Epithelial cell of esophagus (primary cell): ENCODE measurements around the gene APP.

ENCODE experiments used
- DNase-seq: peaks from one replicate; pipeline ENCODE4 v3.0.0; 2010; ENCODE audit warnings: low read depth
- H3K4me3 ChIP-seq: 2 replicates; pipeline ENCODE4 v1.5.1; 2011; ENCODE audit warnings: mild to moderate bottlenecking, low read length, control low read depth
- TF ChIP-seq, protein P1 (sequence below): IDR thresholded peaks from 2 replicates; pipeline ENCODE4 v1.5.1; 2011; ENCODE audit warnings: low read depth, mild to moderate bottlenecking, low read length, control low read depth, inconsistent platforms; ENCODE audit not compliant: insufficient read depth; ENCODE audit errors: missing control alignments

APP gene

DNA sequence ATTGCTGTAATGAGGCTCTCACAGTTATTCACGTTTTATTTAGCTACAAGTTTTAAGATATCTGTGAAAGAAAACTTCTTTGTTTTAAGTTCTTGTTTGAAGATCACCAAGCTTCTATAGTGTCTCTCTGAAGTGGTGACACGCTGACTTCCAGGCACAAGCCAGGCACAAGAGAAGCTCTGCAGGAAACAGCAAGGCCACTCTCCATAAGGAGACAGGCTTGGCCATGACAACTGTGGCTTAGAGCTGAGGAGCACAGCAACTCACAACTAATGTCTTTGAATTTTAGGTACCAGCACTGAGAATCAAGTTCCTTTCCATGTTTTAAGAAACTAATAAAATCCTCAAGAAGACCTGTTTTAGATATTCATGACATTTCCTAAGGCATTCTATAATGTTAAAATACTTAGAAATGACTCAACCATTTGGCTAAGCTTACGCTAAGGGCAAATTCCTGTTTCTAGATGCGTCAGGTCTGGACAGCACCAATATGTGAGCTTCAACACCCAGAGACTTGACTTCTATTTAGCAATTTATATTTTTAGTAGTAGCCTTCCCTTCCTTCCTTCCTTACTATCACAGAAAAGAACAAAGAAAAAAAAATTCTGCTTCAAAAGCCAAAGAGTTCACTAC, 40.2 kb downstream of the APP start:
- H3K4me3 ChIP-seq = no peak overlapping the region
- TF ChIP-seq, protein P1, sequence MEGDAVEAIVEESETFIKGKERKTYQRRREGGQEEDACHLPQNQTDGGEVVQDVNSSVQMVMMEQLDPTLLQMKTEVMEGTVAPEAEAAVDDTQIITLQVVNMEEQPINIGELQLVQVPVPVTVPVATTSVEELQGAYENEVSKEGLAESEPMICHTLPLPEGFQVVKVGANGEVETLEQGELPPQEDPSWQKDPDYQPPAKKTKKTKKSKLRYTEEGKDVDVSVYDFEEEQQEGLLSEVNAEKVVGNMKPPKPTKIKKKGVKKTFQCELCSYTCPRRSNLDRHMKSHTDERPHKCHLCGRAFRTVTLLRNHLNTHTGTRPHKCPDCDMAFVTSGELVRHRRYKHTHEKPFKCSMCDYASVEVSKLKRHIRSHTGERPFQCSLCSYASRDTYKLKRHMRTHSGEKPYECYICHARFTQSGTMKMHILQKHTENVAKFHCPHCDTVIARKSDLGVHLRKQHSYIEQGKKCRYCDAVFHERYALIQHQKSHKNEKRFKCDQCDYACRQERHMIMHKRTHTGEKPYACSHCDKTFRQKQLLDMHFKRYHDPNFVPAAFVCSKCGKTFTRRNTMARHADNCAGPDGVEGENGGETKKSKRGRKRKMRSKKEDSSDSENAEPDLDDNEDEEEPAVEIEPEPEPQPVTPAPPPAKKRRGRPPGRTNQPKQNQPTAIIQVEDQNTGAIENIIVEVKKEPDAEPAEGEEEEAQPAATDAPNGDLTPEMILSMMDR = no peak
- peak; percentile 86 for DNase-seq

- no peak overlapping the region for H3K4me3 ChIP-seq
- TF ChIP-seq, protein P1 = no peak
- DNase-seq = peak; percentile 64
Observed at GRCh38 chr21:26127918-26128317, 42.7 kb downstream of the APP start.

- TF ChIP-seq, protein P1 = no peak
- no peak overlapping the region for H3K4me3 ChIP-seq
Observed at GRCh38 chr21:26127073-26127814, 43.3 kb downstream of the APP start.

GRCh38 chr21:26126168-26126553, 44.4 kb downstream of the APP start:
- DNase-seq = no peak
- no peak overlapping the region for H3K4me3 ChIP-seq
- TF ChIP-seq, protein P1 = no peak

More at GRCh38 chr21:26127073-26127814, 43.3 kb downstream of the APP start:
- no peak for DNase-seq

GRCh38 chr21:26125433-26126167, 45.0 kb downstream of the APP start:
- TF ChIP-seq, protein P1 = no peak
- no peak for DNase-seq
- H3K4me3 ChIP-seq = no peak overlapping the region

GRCh38 chr21:26124896-26125295, 45.7 kb downstream of the APP start:
- TF ChIP-seq, protein P1 = no peak
- peak; percentile 22 for DNase-seq
- H3K4me3 ChIP-seq = no peak overlapping the region
